ENCODE results near the gene LETMD1. TPM values are rescaled to one million over a fixed set of nuclear protein-coding genes. Genes with fewer than 3 reads are reported as not detected.

LETMD1 gene
- total RNA-seq, 1 donor from 2014 or later = 22.3 TPM

GRCh38 chr12:51025836-51026638 lies 22.1 kb upstream of the LETMD1 start, which contains the start of gene SLC11A2:
Gene SLC11A2 (minus strand): TSS chr12:51026384. CDS start chr12:51010728, 15,656 bp downstream.
- DNase-seq (ENCODE audit: low read depth in 2 of 2) = peak; percentile 83 to 97

- DNase-seq (ENCODE audit: low read depth in 2 of 2) = no peak
Observed at GRCh38 chr12:51027342-51027835, 20.7 kb upstream of the LETMD1 start.

- peak in 1 of 2 donors; percentile 48 for DNase-seq (ENCODE audit: low read depth in 2 of 2)
Observed at GRCh38 chr12:51028126-51028812, 19.9 kb upstream of the LETMD1 start.

- no peak for DNase-seq (ENCODE audit: low read depth in 2 of 2)
Observed at GRCh38 chr12:51028813-51029150, 19.3 kb upstream of the LETMD1 start.

- no peak for DNase-seq (ENCODE audit: low read depth in 2 of 2)
Observed at GRCh38 chr12:51033048-51033447, 15.1 kb upstream of the LETMD1 start.

- no peak for DNase-seq (ENCODE audit: low read depth in 2 of 2)
Observed at GRCh38 chr12:51033457-51034089, 14.6 kb upstream of the LETMD1 start.

GRCh38 chr12:51036279-51036678 lies 11.8 kb upstream of the LETMD1 start:
- DNase-seq (ENCODE audit: low read depth in 2 of 2) = no peak

GRCh38 chr12:51048661-51049251 lies 629 bp downstream of the LETMD1 start:
- peak in 1 of 2 donors; percentile 23 for DNase-seq (ENCODE audit: low read depth in 2 of 2)

- no peak for DNase-seq (ENCODE audit: low read depth in 2 of 2)
Observed at GRCh38 chr12:51049525-51049924, 1.4 kb downstream of the LETMD1 start.

GRCh38 chr12:51051787-51052186 lies 3.7 kb downstream of the LETMD1 start:
- DNase-seq (ENCODE audit: low read depth in 2 of 2) = no peak

- no peak for DNase-seq (ENCODE audit: low read depth in 2 of 2)
Observed at GRCh38 chr12:51055060-51055459, 6.9 kb downstream of the LETMD1 start.

GRCh38 chr12:51056242-51056641 lies 8.1 kb downstream of the LETMD1 start:
- no peak for DNase-seq (ENCODE audit: low read depth in 2 of 2)

GRCh38 chr12:51059086-51059485 lies 11.0 kb downstream of the LETMD1 start:
- no peak for DNase-seq (ENCODE audit: low read depth in 2 of 2)

- DNase-seq (ENCODE audit: low read depth in 2 of 2) = no peak
Observed at GRCh38 chr12:51062631-51063397, 14.7 kb downstream of the LETMD1 start.

- DNase-seq (ENCODE audit: low read depth in 2 of 2) = no peak
Observed at GRCh38 chr12:51065530-51065929, 17.4 kb downstream of the LETMD1 start.

- DNase-seq (ENCODE audit: low read depth in 2 of 2) = no peak
Observed at GRCh38 chr12:51067229-51067628, 19.1 kb downstream of the LETMD1 start.

- DNase-seq (ENCODE audit: low read depth in 2 of 2) = no peak
Observed at GRCh38 chr12:51067771-51068170, 19.6 kb downstream of the LETMD1 start.

GRCh38 chr12:51070004-51070403 lies 21.9 kb downstream of the LETMD1 start:
- DNase-seq (ENCODE audit: low read depth in 2 of 2) = no peak

- peak; percentile 20 to 68 for DNase-seq (ENCODE audit: low read depth in 2 of 2)
Observed at GRCh38 chr12:51071663-51072062, 23.5 kb downstream of the LETMD1 start.

GRCh38 chr12:51075390-51075789 lies 27.3 kb downstream of the LETMD1 start:
- DNase-seq (ENCODE audit: low read depth in 2 of 2) = no peak
